K562 (cell line): Measurements from ENCODE around the gene CMSS1. TPM values are rescaled to one million over a fixed set of nuclear protein-coding genes. Genes with fewer than 3 reads are reported as not detected.
A peak's percentile ranks its signal among the peaks of the same experiment; 100 is the strongest.

ENCODE experiments used
- CBX5 ChIP-seq: IDR thresholded peaks from 2 replicates; pipeline ENCODE4 v1.6.1; 2014; ENCODE audit warnings: low read depth, borderline replicate concordance
- EWSR1 ChIP-seq: fragments of 450-650 bp; IDR thresholded peaks from 2 replicates; pipeline ENCODE4 v1.6.1; 2018; ENCODE audit warnings: borderline replicate concordance, mild to moderate bottlenecking, low read depth, moderate library complexity; ENCODE audit not compliant: partially characterized antibody
- FOXA3 ChIP-seq, 2 experiments: fragments of 450-650 bp in 1 of 2; sonication (generic) in 1 of 2; formaldehyde crosslinking; IDR thresholded peaks in 1 of 2; conservative IDR thresholded peaks in 1 of 2; 2 replicates each; pipeline versions ENCODE4 v1.4.0 to v1.8.0; 2020 to 2022; ENCODE audit warnings: mild to moderate bottlenecking in 2 of 2, missing genetic modification reagents in 1 of 2
- HES1 ChIP-seq: fragments of 450-650 bp; IDR thresholded peaks from 2 replicates; pipeline ENCODE4 v1.6.1; 2016; ENCODE audit warnings: low read depth, mild to moderate bottlenecking, moderate library complexity
- HMBOX1 ChIP-seq: sonication (generic); IDR thresholded peaks from 2 replicates; pipeline ENCODE4 v1.6.1; 2016
- KDM2B ChIP-seq: fragments of 250-450 bp; sonication (Bioruptor Pico); IDR thresholded peaks from 2 replicates; pipeline ENCODE4 v1.8.0; 2021; ENCODE audit warnings: mild to moderate bottlenecking, moderate library complexity
- LARP7 ChIP-seq: fragments of 450-650 bp; IDR thresholded peaks from 2 replicates; pipeline ENCODE4 v1.6.1; 2016
- OTX1 ChIP-seq: fragments of 450-650 bp; formaldehyde crosslinking; IDR thresholded peaks from 2 replicates; pipeline ENCODE4 v1.4.0; 2022; ENCODE audit warnings: mild to moderate bottlenecking
- POLR3A ChIP-seq: IDR thresholded peaks from 2 replicates; pipeline ENCODE4 v1.6.1; 2011; ENCODE audit warnings: borderline replicate concordance, mild to moderate bottlenecking, moderate library complexity; ENCODE audit not compliant: insufficient read length, insufficient read depth; ENCODE audit errors: extremely low read depth
- RFX1 ChIP-seq: fragments of 450-650 bp; IDR thresholded peaks from 2 replicates; pipeline ENCODE4 v1.6.1; 2016; ENCODE audit warnings: mild to moderate bottlenecking, moderate library complexity
- SETDB1 ChIP-seq: IDR thresholded peaks from one replicate; pipeline ENCODE4 v1.6.1; 2012; ENCODE audit warnings: low read length, control low read depth, inconsistent platforms
- SOX6 ChIP-seq: fragments of 450-650 bp; IDR thresholded peaks from 2 replicates; pipeline ENCODE4 v1.6.1; 2014; ENCODE audit warnings: mild to moderate bottlenecking
- XRCC5 ChIP-seq: fragments of 200-400 bp; formaldehyde crosslinking; IDR thresholded peaks from 2 replicates; pipeline ENCODE4 v1.6.1; 2017; ENCODE audit warnings: low read depth, mild to moderate bottlenecking, low read length
- ZBTB7A ChIP-seq: IDR thresholded peaks from 2 replicates; pipeline ENCODE4 v1.6.1; 2011; ENCODE audit warnings: low read depth, mild to moderate bottlenecking, low read length, moderate library complexity, borderline replicate concordance; ENCODE audit not compliant: control insufficient read depth
- ZNF316 ChIP-seq: fragments of 450-650 bp; IDR thresholded peaks from 2 replicates; pipeline ENCODE4 v1.6.1; 2016
- polyA plus RNA-seq, 8 experiments: library from polyadenylated mRNA; depleted of rRNA in 4 of 8; stranded (reverse) in 5 of 8; unstranded in 3 of 8; fragments of >200 nt; fragmentation: Nextera tagmentation in 2 of 8; fragmentation: Illumina TruSeq in 1 of 8; extraction: Ambion mirVana in 2 of 8; extraction: Trizol in 1 of 8; gene quantifications; 2 replicates each; pipeline versions ENCODE4 v1.2.1 to v1.2.3, GENCODE V29; 2011 to 2014; ENCODE audit warnings: inconsistent platforms in 1 of 8, missing spikeins in 1 of 8
- total RNA-seq, 7 experiments: library from RNA; depleted of rRNA in 6 of 7; stranded (reverse); fragments of >200 nt in 6 of 7; fragmentation: Illumina TruSeq in 2 of 7; extraction: Trizol in 2 of 7; gene quantifications; 2 replicates each; pipeline versions ENCODE4 v1.2.1 to v1.2.3, GENCODE V29; 2011 to 2021; ENCODE audit warnings: low replicate concordance in 1 of 7
- TF ChIP-seq, protein P1 (sequence below): fragments of 250-450 bp; sonication (Bioruptor Pico); IDR thresholded peaks from 2 replicates; pipeline ENCODE4 v1.4.0; 2020
- TF ChIP-seq, protein P2 (sequence below): sonication (generic); formaldehyde crosslinking; IDR thresholded peaks from 2 replicates; pipeline ENCODE4 v1.8.0; 2023; ENCODE audit warnings: missing genetic modification reagents, mild to moderate bottlenecking, borderline replicate concordance
- TF ChIP-seq, protein P3 (sequence below): fragments of 450-650 bp; IDR thresholded peaks from 2 replicates; pipeline ENCODE4 v1.6.1; 2018; ENCODE audit not compliant: partially characterized antibody

The CMSS1 gene
- total and polyA plus RNA-seq, 9 of the 15 experiments (the other 6 are each of a cell fraction or from before 2014, with no cell fraction given), result 46.9 to 109 (median 72.3) TPM

GRCh38 chr3:99878005-99878404 is 60.3 kb downstream of the CMSS1 start (continued):
- TF ChIP-seq HMBOX1, result peak; percentile 70
- no peak for TF ChIP-seq SETDB1
- peak; percentile 62 for TF ChIP-seq ZNF316
- no peak for TF ChIP-seq CBX5
- TF ChIP-seq, protein P1, sequence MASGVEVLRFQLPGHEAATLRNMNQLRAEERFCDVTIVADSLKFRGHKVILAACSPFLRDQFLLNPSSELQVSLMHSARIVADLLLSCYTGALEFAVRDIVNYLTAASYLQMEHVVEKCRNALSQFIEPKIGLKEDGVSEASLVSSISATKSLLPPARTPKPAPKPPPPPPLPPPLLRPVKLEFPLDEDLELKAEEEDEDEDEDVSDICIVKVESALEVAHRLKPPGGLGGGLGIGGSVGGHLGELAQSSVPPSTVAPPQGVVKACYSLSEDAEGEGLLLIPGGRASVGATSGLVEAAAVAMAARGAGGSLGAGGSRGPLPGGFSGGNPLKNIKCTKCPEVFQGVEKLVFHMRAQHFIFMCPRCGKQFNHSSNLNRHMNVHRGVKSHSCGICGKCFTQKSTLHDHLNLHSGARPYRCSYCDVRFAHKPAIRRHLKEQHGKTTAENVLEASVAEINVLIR, result no peak
- no peak for TF ChIP-seq POLR3A
- TF ChIP-seq XRCC5, result no peak
- TF ChIP-seq SOX6, result no peak
- TF ChIP-seq, protein P2, sequence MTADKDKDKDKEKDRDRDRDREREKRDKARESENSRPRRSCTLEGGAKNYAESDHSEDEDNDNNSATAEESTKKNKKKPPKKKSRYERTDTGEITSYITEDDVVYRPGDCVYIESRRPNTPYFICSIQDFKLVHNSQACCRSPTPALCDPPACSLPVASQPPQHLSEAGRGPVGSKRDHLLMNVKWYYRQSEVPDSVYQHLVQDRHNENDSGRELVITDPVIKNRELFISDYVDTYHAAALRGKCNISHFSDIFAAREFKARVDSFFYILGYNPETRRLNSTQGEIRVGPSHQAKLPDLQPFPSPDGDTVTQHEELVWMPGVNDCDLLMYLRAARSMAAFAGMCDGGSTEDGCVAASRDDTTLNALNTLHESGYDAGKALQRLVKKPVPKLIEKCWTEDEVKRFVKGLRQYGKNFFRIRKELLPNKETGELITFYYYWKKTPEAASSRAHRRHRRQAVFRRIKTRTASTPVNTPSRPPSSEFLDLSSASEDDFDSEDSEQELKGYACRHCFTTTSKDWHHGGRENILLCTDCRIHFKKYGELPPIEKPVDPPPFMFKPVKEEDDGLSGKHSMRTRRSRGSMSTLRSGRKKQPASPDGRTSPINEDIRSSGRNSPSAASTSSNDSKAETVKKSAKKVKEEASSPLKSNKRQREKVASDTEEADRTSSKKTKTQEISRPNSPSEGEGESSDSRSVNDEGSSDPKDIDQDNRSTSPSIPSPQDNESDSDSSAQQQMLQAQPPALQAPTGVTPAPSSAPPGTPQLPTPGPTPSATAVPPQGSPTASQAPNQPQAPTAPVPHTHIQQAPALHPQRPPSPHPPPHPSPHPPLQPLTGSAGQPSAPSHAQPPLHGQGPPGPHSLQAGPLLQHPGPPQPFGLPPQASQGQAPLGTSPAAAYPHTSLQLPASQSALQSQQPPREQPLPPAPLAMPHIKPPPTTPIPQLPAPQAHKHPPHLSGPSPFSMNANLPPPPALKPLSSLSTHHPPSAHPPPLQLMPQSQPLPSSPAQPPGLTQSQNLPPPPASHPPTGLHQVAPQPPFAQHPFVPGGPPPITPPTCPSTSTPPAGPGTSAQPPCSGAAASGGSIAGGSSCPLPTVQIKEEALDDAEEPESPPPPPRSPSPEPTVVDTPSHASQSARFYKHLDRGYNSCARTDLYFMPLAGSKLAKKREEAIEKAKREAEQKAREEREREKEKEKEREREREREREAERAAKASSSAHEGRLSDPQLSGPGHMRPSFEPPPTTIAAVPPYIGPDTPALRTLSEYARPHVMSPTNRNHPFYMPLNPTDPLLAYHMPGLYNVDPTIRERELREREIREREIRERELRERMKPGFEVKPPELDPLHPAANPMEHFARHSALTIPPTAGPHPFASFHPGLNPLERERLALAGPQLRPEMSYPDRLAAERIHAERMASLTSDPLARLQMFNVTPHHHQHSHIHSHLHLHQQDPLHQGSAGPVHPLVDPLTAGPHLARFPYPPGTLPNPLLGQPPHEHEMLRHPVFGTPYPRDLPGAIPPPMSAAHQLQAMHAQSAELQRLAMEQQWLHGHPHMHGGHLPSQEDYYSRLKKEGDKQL, result no peak
- TF ChIP-seq EWSR1, result no peak
- TF ChIP-seq, protein P3, sequence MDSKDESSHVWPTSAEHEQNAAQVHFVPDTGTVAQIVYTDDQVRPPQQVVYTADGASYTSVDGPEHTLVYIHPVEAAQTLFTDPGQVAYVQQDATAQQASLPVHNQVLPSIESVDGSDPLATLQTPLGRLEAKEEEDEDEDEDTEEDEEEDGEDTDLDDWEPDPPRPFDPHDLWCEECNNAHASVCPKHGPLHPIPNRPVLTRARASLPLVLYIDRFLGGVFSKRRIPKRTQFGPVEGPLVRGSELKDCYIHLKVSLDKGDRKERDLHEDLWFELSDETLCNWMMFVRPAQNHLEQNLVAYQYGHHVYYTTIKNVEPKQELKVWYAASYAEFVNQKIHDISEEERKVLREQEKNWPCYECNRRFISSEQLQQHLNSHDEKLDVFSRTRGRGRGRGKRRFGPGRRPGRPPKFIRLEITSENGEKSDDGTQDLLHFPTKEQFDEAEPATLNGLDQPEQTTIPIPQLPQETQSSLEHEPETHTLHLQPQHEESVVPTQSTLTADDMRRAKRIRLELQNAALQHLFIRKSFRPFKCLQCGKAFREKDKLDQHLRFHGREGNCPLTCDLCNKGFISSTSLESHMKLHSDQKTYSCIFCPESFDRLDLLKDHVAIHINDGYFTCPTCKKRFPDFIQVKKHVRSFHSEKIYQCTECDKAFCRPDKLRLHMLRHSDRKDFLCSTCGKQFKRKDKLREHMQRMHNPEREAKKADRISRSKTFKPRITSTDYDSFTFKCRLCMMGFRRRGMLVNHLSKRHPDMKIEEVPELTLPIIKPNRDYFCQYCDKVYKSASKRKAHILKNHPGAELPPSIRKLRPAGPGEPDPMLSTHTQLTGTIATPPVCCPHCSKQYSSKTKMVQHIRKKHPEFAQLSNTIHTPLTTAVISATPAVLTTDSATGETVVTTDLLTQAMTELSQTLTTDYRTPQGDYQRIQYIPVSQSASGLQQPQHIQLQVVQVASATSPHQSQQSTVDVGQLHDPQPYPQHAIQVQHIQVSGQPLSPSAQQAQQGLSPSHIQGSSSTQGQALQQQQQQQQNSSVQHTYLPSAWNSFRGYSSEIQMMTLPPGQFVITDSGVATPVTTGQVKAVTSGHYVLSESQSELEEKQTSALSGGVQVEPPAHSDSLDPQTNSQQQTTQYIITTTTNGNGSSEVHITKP, result no peak
- TF ChIP-seq RFX1, result no peak
- no peak for TF ChIP-seq ZBTB7A
- no peak for TF ChIP-seq KDM2B (CRISPR knock-in tag)
- no peak for TF ChIP-seq HES1
- no peak for TF ChIP-seq FOXA3 (CRISPR knock-in tag; conservative IDR thresholded peaks at IDR 0.05 in 1 of 2, IDR thresholded peaks at IDR 0.05 in 1 of 2)
- no peak for TF ChIP-seq OTX1 (CRISPR knock-in tag)
- no peak for TF ChIP-seq LARP7
